ENCODE results near the gene NOP9.

Gene NOP9

GRCh38 chr14:24309538-24310264 is 10.1 kb downstream of the NOP9 start, which contains the start of gene LTB4R2:
Gene LTB4R2, plus strand, starts transcription at chr14:24310140. Its CDS starts 525 bp downstream, at chr14:24310665.
- Mint-ChIP-seq H3K27me3 (no peaks in the 10 kb centered on the region), H3K27ac (ENCODE audit: low read depth) (peak within 1 kb of the TSS; percentile 90), H3K4me3 (peak within 1 kb of the TSS; percentile 76), H3K4me1 (peaks cover 74% of the 10 kb centered on the region), H3K9me3 (no peaks in the 10 kb centered on the region), H3K36me3 (ENCODE audit: insufficient read depth) (peaks cover 27% of the 10 kb centered on the region)
- ATAC-seq (replicated peaks; ENCODE audit: extremely low read depth, poor library complexity, severe bottlenecking) (no peak), DNase-seq (ENCODE audit: low spot score in 2 of 2) (no peak)

GRCh38 chr14:24310265-24310645 is 10.6 kb downstream of the NOP9 start:
- peak overlapping the region; percentile 90 for H3K27ac Mint-ChIP-seq (ENCODE audit: low read depth)
- peak overlapping the region; percentile 76 for H3K4me3 Mint-ChIP-seq
- no peaks in the 10 kb centered on the region for H3K27me3 Mint-ChIP-seq
- DNase-seq (ENCODE audit: low spot score in 2 of 2) (no peak), ATAC-seq (replicated peaks; ENCODE audit: extremely low read depth, poor library complexity, severe bottlenecking) (no peak)
- H3K36me3 Mint-ChIP-seq (ENCODE audit: insufficient read depth) = peaks cover 21% of the 10 kb centered on the region
- no peaks in the 10 kb centered on the region for H3K9me3 Mint-ChIP-seq
- H3K4me1 Mint-ChIP-seq = peaks cover 74% of the 10 kb centered on the region

DNA sequence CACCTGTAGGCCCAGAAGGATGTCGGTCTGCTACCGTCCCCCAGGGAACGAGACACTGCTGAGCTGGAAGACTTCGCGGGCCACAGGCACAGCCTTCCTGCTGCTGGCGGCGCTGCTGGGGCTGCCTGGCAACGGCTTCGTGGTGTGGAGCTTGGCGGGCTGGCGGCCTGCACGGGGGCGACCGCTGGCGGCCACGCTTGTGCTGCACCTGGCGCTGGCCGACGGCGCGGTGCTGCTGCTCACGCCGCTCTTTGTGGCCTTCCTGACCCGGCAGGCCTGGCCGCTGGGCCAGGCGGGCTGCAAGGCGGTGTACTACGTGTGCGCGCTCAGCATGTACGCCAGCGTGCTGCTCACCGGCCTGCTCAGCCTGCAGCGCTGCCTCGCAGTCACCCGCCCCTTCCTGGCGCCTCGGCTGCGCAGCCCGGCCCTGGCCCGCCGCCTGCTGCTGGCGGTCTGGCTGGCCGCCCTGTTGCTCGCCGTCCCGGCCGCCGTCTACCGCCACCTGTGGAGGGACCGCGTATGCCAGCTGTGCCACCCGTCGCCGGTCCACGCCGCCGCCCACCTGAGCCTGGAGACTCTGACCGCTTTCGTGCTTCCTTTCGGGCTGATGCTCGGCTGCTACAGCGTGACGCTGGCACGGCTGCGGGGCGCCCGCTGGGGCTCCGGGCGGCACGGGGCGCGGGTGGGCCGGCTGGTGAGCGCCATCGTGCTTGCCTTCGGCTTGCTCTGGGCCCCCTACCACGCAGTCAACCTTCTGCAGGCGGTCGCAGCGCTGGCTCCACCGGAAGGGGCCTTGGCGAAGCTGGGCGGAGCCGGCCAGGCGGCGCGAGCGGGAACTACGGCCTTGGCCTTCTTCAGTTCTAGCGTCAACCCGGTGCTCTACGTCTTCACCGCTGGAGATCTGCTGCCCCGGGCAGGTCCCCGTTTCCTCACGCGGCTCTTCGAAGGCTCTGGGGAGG is 11.3 kb downstream of the NOP9 start, which contains the start of gene LTB4R:
TSS of gene LTB4R (plus strand) at position 857 of the 959 bp plus-strand sequence. CDS start 4,150 bp downstream, outside the sequence.
- ATAC-seq (replicated peaks; ENCODE audit: extremely low read depth, poor library complexity, severe bottlenecking) (peak; percentile 84), DNase-seq (ENCODE audit: low spot score in 2 of 2) (peak; percentile 64)
- Mint-ChIP-seq H3K9me3 (no peaks in the 10 kb centered on the region), H3K27ac (ENCODE audit: low read depth) (peak within 1 kb of the TSS; percentile 90), H3K27me3 (no peaks in the 10 kb centered on the region), H3K4me1 (peaks cover 76% of the 10 kb centered on the region), H3K36me3 (ENCODE audit: insufficient read depth) (peaks cover 18% of the 10 kb centered on the region), H3K4me3 (peak within 1 kb of the TSS; percentile 76)

GRCh38 chr14:24311837-24312615 is 12.4 kb downstream of the NOP9 start:
- Mint-ChIP-seq H3K4me3 (peak overlapping the region; percentile 76), H3K9me3 (no peaks in the 10 kb centered on the region), H3K36me3 (ENCODE audit: insufficient read depth) (peaks cover 15% of the 10 kb centered on the region), H3K4me1 (peaks cover 76% of the 10 kb centered on the region), H3K27me3 (no peaks in the 10 kb centered on the region), H3K27ac (ENCODE audit: low read depth) (peak overlapping the region; percentile 90)
- ATAC-seq (replicated peaks; ENCODE audit: extremely low read depth, poor library complexity, severe bottlenecking) (no peak), DNase-seq (ENCODE audit: low spot score in 2 of 2) (no peak)

DNA sequence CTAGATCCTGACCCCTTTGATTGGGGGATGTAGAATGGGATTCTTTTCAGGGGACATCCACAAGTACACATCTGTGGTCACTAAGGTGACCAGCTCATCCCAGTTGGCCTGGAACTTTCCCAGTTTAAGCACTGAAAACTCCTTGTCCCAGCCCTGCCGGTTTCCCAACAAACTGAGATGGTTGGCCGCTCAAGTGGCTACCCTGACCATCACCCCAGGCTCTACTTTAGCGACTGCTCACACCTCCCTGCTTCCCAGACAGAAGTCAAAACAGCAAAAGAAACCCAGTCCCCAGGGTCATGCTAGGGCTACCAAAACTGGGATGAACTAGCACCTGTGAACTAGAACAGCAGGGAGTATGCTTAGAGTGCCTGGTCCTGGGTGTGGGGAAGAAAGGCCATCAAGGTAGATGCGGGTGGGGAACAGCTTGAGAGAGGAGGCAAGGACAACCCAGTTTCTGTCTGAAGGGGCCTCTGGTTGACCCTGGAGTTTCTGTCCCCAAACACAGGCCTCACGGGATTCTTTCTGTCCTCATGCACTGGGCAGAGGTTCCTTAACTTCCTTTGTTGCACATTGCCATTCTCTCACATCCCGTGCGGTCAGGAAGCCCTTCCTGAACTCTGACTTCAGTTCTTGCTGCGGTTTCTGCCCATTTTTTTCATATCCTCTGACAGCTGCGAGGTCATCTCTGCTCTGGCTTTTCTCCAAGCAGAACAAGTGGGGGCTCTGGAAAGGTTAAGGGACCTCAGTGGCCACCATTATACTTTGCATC is 13.3 kb downstream of the NOP9 start:
- peak overlapping the region; percentile 90 for H3K27ac Mint-ChIP-seq (ENCODE audit: low read depth)
- peaks cover 68% of the 10 kb centered on the region for H3K4me1 Mint-ChIP-seq
- no peak for ATAC-seq (replicated peaks; ENCODE audit: extremely low read depth, poor library complexity, severe bottlenecking)

DNA sequence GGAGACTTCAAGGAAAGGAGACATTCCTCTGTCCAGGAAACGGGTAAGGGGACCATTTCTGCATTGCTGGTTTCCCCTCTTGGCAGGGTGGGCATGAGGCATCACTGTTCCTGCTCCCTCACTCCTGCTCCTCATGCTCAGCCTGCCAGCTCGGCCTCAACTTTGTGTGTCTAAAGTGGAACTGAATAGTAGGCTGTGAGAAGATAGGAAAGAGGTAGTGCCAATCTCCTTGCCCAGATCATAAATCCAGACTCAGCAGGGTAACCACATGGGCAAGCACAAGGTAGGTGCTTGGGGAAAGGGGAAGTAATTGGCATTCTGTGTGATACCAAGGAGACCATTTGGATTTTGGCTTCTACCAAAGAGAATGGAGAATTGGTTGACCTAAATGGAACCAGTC is 14.3 kb downstream of the NOP9 start:
- Mint-ChIP-seq H3K4me1 (peaks cover 65% of the 10 kb centered on the region), H3K36me3 (ENCODE audit: insufficient read depth) (peaks cover 10% of the 10 kb centered on the region), H3K9me3 (no peaks in the 10 kb centered on the region), H3K27me3 (no peaks in the 10 kb centered on the region), H3K4me3 (peak overlapping the region; percentile 76), H3K27ac (ENCODE audit: low read depth) (peak overlapping the region; percentile 90)
- DNase-seq (ENCODE audit: low spot score in 2 of 2) (no peak), ATAC-seq (replicated peaks; ENCODE audit: extremely low read depth, poor library complexity, severe bottlenecking) (no peak)

More for the DNA sequence above, 13.3 kb downstream of the NOP9 start:
- peaks cover 15% of the 10 kb centered on the region for H3K36me3 Mint-ChIP-seq (ENCODE audit: insufficient read depth)
- H3K27me3 Mint-ChIP-seq = no peaks in the 10 kb centered on the region
- DNase-seq (ENCODE audit: low spot score in 2 of 2) = no peak
- H3K4me3 Mint-ChIP-seq = peak overlapping the region; percentile 76
- no peaks in the 10 kb centered on the region for H3K9me3 Mint-ChIP-seq

- H3K4me1 Mint-ChIP-seq = peaks cover 63% of the 10 kb centered on the region
- ATAC-seq (replicated peaks; ENCODE audit: extremely low read depth, poor library complexity, severe bottlenecking) (no peak), DNase-seq (ENCODE audit: low spot score in 2 of 2) (no peak)
- peaks cover 10% of the 10 kb centered on the region for H3K36me3 Mint-ChIP-seq (ENCODE audit: insufficient read depth)
- no peaks in the 10 kb centered on the region for H3K27me3 Mint-ChIP-seq
- H3K4me3 Mint-ChIP-seq = peak overlapping the region; percentile 76
- no peaks in the 10 kb centered on the region for H3K9me3 Mint-ChIP-seq
- H3K27ac Mint-ChIP-seq (ENCODE audit: low read depth) = peak overlapping the region; percentile 90
Measured at GRCh38 chr14:24314377-24315193, 14.9 kb downstream of the NOP9 start.

DNA sequence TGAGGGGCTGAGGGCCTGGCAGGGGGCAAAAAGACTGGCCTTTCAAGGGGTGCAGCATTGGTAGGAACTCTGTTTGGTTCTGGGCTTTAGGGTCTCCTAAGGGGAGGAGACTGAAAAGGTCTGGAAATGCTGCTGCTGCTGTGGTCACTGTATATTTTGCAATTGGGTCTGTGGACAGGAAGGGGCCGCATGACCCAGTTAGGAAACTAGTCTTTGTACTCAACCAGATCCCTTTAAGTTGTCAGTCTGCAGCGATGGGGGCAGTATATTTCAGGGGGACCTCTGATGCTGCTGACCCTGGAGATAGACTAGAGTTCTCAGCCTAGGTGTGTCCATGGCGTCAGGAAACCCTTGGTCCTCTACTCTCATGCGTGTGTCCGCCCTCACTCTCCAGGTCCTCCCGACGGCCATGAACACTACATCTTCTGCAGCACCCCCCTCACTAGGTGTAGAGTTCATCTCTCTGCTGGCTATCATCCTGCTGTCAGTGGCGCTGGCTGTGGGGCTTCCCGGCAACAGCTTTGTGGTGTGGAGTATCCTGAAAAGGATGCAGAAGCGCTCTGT is 15.7 kb downstream of the NOP9 start:
- Mint-ChIP-seq H3K4me3 (peak overlapping the region; percentile 25), H3K27ac (ENCODE audit: low read depth) (peak overlapping the region; percentile 8), H3K27me3 (no peaks in the 10 kb centered on the region), H3K4me1 (peaks cover 56% of the 10 kb centered on the region), H3K9me3 (no peaks in the 10 kb centered on the region), H3K36me3 (ENCODE audit: insufficient read depth) (peaks cover 7% of the 10 kb centered on the region)
- no peak for ATAC-seq (replicated peaks; ENCODE audit: extremely low read depth, poor library complexity, severe bottlenecking)
- DNase-seq (ENCODE audit: low spot score in 2 of 2) = no peak

DNA sequence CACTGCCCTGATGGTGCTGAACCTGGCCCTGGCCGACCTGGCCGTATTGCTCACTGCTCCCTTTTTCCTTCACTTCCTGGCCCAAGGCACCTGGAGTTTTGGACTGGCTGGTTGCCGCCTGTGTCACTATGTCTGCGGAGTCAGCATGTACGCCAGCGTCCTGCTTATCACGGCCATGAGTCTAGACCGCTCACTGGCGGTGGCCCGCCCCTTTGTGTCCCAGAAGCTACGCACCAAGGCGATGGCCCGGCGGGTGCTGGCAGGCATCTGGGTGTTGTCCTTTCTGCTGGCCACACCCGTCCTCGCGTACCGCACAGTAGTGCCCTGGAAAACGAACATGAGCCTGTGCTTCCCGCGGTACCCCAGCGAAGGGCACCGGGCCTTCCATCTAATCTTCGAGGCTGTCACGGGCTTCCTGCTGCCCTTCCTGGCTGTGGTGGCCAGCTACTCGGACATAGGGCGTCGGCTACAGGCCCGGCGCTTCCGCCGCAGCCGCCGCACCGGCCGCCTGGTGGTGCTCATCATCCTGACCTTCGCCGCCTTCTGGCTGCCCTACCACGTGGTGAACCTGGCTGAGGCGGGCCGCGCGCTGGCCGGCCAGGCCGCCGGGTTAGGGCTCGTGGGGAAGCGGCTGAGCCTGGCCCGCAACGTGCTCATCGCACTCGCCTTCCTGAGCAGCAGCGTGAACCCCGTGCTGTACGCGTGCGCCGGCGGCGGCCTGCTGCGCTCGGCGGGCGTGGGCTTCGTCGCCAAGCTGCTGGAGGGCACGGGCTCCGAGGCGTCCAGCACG is 16.4 kb downstream of the NOP9 start:
- Mint-ChIP-seq H3K27ac (ENCODE audit: low read depth) (peak overlapping the region; percentile 8), H3K4me3 (peak overlapping the region; percentile 25)

DNA sequence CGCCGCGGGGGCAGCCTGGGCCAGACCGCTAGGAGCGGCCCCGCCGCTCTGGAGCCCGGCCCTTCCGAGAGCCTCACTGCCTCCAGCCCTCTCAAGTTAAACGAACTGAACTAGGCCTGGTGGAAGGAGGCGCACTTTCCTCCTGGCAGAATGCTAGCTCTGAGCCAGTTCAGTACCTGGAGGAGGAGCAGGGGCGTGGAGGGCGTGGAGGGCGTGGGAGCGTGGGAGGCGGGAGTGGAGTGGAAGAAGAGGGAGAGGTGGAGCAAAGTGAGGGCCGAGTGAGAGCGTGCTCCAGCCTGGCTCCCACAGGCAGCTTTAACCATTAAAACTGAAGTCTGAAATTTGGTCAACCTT is 16.9 kb downstream of the NOP9 start:
- H3K27ac Mint-ChIP-seq (ENCODE audit: low read depth) = no peak overlapping the region
- H3K9me3 Mint-ChIP-seq = no peaks in the 10 kb centered on the region
- peaks cover 5% of the 10 kb centered on the region for H3K36me3 Mint-ChIP-seq (ENCODE audit: insufficient read depth)
- H3K27me3 Mint-ChIP-seq = no peaks in the 10 kb centered on the region
- peaks cover 53% of the 10 kb centered on the region for H3K4me1 Mint-ChIP-seq
- DNase-seq (ENCODE audit: low spot score in 2 of 2) (no peak), ATAC-seq (replicated peaks; ENCODE audit: extremely low read depth, poor library complexity, severe bottlenecking) (no peak)
- no peak overlapping the region for H3K4me3 Mint-ChIP-seq

More for the DNA sequence above, 16.4 kb downstream of the NOP9 start:
- peaks cover 7% of the 10 kb centered on the region for H3K36me3 Mint-ChIP-seq (ENCODE audit: insufficient read depth)
- DNase-seq (ENCODE audit: low spot score in 2 of 2) = no peak
- no peak for ATAC-seq (replicated peaks; ENCODE audit: extremely low read depth, poor library complexity, severe bottlenecking)
- peaks cover 55% of the 10 kb centered on the region for H3K4me1 Mint-ChIP-seq
- no peaks in the 10 kb centered on the region for H3K27me3 Mint-ChIP-seq
- H3K9me3 Mint-ChIP-seq = no peaks in the 10 kb centered on the region
